Neural progenitor cell (in vitro differentiated cells): ENCODE results near the gene MYLK. TPM values are rescaled to one million over a fixed set of nuclear protein-coding genes. Genes with fewer than 3 reads are reported as not detected.

Source experiments
- DNase-seq: peaks from one replicate; pipeline ENCODE4 v3.0.0-alpha.2; 2016; ENCODE audit warnings: low spot score
- H2AFZ ChIP-seq: fragments of 200-600 bp; sonication (generic); replicated peaks from 2 replicates; pipeline ENCODE4 v1.6.1; 2016; ENCODE audit warnings: antibody characterized with exemption
- H3F3A ChIP-seq: fragments of 200-600 bp; sonication (generic); 2 replicates; pipeline ENCODE4 v1.6.1; 2016; ENCODE audit warnings: antibody characterized with exemption, low read depth
- H3K27ac ChIP-seq: fragments of 200-600 bp; sonication (generic); 2 replicates; pipeline ENCODE4 v1.5.1; 2016; ENCODE audit warnings: mild to moderate bottlenecking
- H3K27me3 ChIP-seq: fragments of 200-600 bp; sonication (generic); 2 replicates; pipeline ENCODE4 v1.6.1; 2016; ENCODE audit warnings: mild to moderate bottlenecking, moderate library complexity
- H3K36me3 ChIP-seq: fragments of 200-600 bp; sonication (generic); 2 replicates; pipeline ENCODE4 v1.5.1; 2016
- H3K4me1 ChIP-seq: fragments of 200-600 bp; sonication (generic); 2 replicates; pipeline ENCODE4 v1.6.1; 2016; ENCODE audit warnings: mixed run types
- H3K4me2 ChIP-seq: fragments of 200-600 bp; sonication (generic); 2 replicates; pipeline ENCODE4 v1.6.1; 2016
- H3K4me3 ChIP-seq: fragments of 200-600 bp; sonication (generic); 2 replicates; pipeline ENCODE4 v1.5.1; 2016
- H3K79me2 ChIP-seq: fragments of 200-600 bp; sonication (generic); 2 replicates; pipeline ENCODE4 v1.6.1; 2016; ENCODE audit warnings: low read depth
- H3K9ac ChIP-seq: fragments of 200-600 bp; sonication (generic); 2 replicates; pipeline ENCODE4 v1.6.1; 2016
- H3K9me3 ChIP-seq: fragments of 200-600 bp; sonication (generic); 2 replicates; pipeline ENCODE4 v1.5.1; 2016; ENCODE audit warnings: low read depth
- H4K20me1 ChIP-seq: fragments of 200-600 bp; sonication (generic); 2 replicates; pipeline ENCODE4 v1.6.1; 2016; ENCODE audit warnings: low read depth
- H3K27ac Mint-ChIP-seq: 3 replicates; pipeline ENCODE4 v1.8.0; 2021; ENCODE audit warnings: mixed read lengths
- H3K27me3 Mint-ChIP-seq: 2 replicates; pipeline ENCODE4 v1.8.0; 2022; ENCODE audit warnings: low read depth, mild to moderate bottlenecking, inconsistent platforms, moderate library complexity, mixed read lengths; ENCODE audit not compliant: insufficient read depth
- H3K36me3 Mint-ChIP-seq: 3 replicates; pipeline ENCODE4 v1.8.0; 2021; ENCODE audit warnings: mixed read lengths
- H3K4me1 Mint-ChIP-seq: 3 replicates; pipeline ENCODE4 v1.8.0; 2021; ENCODE audit warnings: mixed read lengths
- H3K4me3 Mint-ChIP-seq: 3 replicates; pipeline ENCODE4 v1.8.0; 2021; ENCODE audit warnings: mild to moderate bottlenecking, moderate library complexity, mixed read lengths
- H3K9me3 Mint-ChIP-seq: 3 replicates; pipeline ENCODE4 v1.8.0; 2020; ENCODE audit warnings: mixed read lengths
- EZH2 ChIP-seq: fragments of 200-600 bp; sonication (generic); IDR thresholded peaks from 2 replicates; pipeline ENCODE4 v1.6.1; 2017; ENCODE audit warnings: antibody characterized with exemption, mild to moderate bottlenecking, moderate library complexity
- EZH2phosphoT487 ChIP-seq: fragments of 200-600 bp; sonication (generic); IDR thresholded peaks from 2 replicates; pipeline ENCODE4 v1.6.1; 2017; ENCODE audit warnings: antibody characterized with exemption
- total RNA-seq: library from RNA; depleted of rRNA; stranded (reverse); fragments of >200 nt; gene quantifications from 2 replicates; pipeline ENCODE4 v1.2.3, GENCODE V29; 2015; ENCODE audit warnings: low replicate concordance
- TF ChIP-seq, protein P1 (sequence below): fragments of 200-600 bp; sonication (generic); IDR thresholded peaks from 2 replicates; pipeline ENCODE4 v1.5.1; 2017; ENCODE audit warnings: antibody characterized with exemption, mild to moderate bottlenecking

Gene MYLK
- total RNA-seq, 1 donor from 2014 or later, result 28.4 TPM

GRCh38 chr3:123658118-123658851 lies 225.8 kb downstream of the MYLK start:
- DNase-seq, result no peak
- Histone ChIP-seq H4K20me1 (no peaks in the 10 kb centered on the region), H3K79me2 (no peaks in the 10 kb centered on the region), H3K4me2 (no peak overlapping the region), H3K9ac (no peak overlapping the region), H3K4me1 (no peaks in the 10 kb centered on the region), H2AFZ (no peak overlapping the region), H3K27me3 (no peaks in the 10 kb centered on the region), H3K36me3 (peaks cover 5% of the 10 kb centered on the region), H3K4me3 (no peak overlapping the region), H3K9me3 (no peaks in the 10 kb centered on the region), H3K27ac (no peak overlapping the region), H3F3A (no peaks in the 10 kb centered on the region)
- H3K36me3 Mint-ChIP-seq, result peaks cover 56% of the 10 kb centered on the region
- H3K4me3 Mint-ChIP-seq, result no peak overlapping the region
- no peak overlapping the region for H3K27ac Mint-ChIP-seq
- H3K27me3 Mint-ChIP-seq, result peaks cover 3% of the 10 kb centered on the region
- peaks cover 7% of the 10 kb centered on the region for H3K9me3 Mint-ChIP-seq
- peaks cover 13% of the 10 kb centered on the region for H3K4me1 Mint-ChIP-seq
- TF ChIP-seq EZH2phosphoT487, result no peak
- no peak for TF ChIP-seq EZH2
- TF ChIP-seq, protein P1, sequence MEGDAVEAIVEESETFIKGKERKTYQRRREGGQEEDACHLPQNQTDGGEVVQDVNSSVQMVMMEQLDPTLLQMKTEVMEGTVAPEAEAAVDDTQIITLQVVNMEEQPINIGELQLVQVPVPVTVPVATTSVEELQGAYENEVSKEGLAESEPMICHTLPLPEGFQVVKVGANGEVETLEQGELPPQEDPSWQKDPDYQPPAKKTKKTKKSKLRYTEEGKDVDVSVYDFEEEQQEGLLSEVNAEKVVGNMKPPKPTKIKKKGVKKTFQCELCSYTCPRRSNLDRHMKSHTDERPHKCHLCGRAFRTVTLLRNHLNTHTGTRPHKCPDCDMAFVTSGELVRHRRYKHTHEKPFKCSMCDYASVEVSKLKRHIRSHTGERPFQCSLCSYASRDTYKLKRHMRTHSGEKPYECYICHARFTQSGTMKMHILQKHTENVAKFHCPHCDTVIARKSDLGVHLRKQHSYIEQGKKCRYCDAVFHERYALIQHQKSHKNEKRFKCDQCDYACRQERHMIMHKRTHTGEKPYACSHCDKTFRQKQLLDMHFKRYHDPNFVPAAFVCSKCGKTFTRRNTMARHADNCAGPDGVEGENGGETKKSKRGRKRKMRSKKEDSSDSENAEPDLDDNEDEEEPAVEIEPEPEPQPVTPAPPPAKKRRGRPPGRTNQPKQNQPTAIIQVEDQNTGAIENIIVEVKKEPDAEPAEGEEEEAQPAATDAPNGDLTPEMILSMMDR, result no peak

GRCh38 chr3:123657568-123657967 lies 226.6 kb downstream of the MYLK start:
- Histone ChIP-seq H3K9ac (no peak overlapping the region), H3K4me2 (no peak overlapping the region), H2AFZ (no peak overlapping the region), H4K20me1 (no peaks in the 10 kb centered on the region), H3K4me3 (no peak overlapping the region), H3F3A (peaks cover 3% of the 10 kb centered on the region), H3K27ac (no peak overlapping the region), H3K27me3 (no peaks in the 10 kb centered on the region), H3K79me2 (no peaks in the 10 kb centered on the region), H3K9me3 (no peaks in the 10 kb centered on the region), H3K4me1 (no peaks in the 10 kb centered on the region), H3K36me3 (peaks cover 5% of the 10 kb centered on the region)
- Mint-ChIP-seq H3K4me1 (peaks cover 20% of the 10 kb centered on the region), H3K36me3 (peaks cover 51% of the 10 kb centered on the region), H3K27me3 (peaks cover 2% of the 10 kb centered on the region), H3K27ac (no peak overlapping the region), H3K9me3 (peaks cover 7% of the 10 kb centered on the region), H3K4me3 (no peak overlapping the region)
- no peak for TF ChIP-seq EZH2
- no peak for TF ChIP-seq EZH2phosphoT487
- TF ChIP-seq, protein P1, result no peak
- no peak for DNase-seq

DNA sequence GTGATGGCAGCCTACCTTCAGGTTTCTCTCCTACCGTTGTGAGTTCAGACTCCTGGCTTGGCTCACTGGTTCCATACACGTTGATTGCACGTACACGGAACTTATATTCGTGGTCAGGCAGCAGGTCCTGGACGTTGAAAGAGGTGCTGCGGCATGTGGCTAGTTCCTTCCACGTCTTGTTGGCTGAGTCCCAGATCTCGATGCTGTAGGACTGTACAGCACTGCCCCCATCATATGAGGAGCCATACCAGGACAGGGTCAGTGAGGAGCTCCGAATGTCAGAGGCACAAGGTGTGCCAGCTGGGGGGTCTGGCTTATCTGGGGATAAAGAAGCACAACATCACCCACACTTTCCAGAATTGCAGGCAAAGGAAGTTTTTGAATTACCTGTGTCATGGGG lies 227.0 kb downstream of the MYLK start:
- Mint-ChIP-seq H3K36me3 (peaks cover 47% of the 10 kb centered on the region), H3K4me1 (peaks cover 25% of the 10 kb centered on the region), H3K27me3 (no peaks in the 10 kb centered on the region), H3K9me3 (peaks cover 7% of the 10 kb centered on the region), H3K27ac (no peak overlapping the region), H3K4me3 (no peak overlapping the region)
- no peaks in the 10 kb centered on the region for H3K4me1 ChIP-seq
- no peaks in the 10 kb centered on the region for H3K79me2 ChIP-seq
- peaks cover 5% of the 10 kb centered on the region for H3K36me3 ChIP-seq
- no peak overlapping the region for H3K4me2 ChIP-seq
- H3F3A ChIP-seq, result peaks cover 5% of the 10 kb centered on the region
- H3K4me3 ChIP-seq, result no peak overlapping the region
- TF ChIP-seq EZH2 (no peak), EZH2phosphoT487 (no peak)
- TF ChIP-seq, protein P1, result no peak
- H4K20me1 ChIP-seq, result peaks cover under 1% of the 10 kb centered on the region
- no peak overlapping the region for H3K27ac ChIP-seq
- H3K9me3 ChIP-seq, result no peaks in the 10 kb centered on the region
- no peak overlapping the region for H3K9ac ChIP-seq
- no peak for DNase-seq
- no peak overlapping the region for H2AFZ ChIP-seq
- no peaks in the 10 kb centered on the region for H3K27me3 ChIP-seq
